DMS114 treated with DMSO at 0.1 percent for 48 hours (cell line): Measurements from ENCODE around the gene MGMT.

Experiments used
- DNase-seq: peaks from one replicate; lab custom pipeline; 2025; ENCODE audit not compliant: unreplicated experiment; lab: John Stamatoyannopoulos, UW

The MGMT gene

DNA sequence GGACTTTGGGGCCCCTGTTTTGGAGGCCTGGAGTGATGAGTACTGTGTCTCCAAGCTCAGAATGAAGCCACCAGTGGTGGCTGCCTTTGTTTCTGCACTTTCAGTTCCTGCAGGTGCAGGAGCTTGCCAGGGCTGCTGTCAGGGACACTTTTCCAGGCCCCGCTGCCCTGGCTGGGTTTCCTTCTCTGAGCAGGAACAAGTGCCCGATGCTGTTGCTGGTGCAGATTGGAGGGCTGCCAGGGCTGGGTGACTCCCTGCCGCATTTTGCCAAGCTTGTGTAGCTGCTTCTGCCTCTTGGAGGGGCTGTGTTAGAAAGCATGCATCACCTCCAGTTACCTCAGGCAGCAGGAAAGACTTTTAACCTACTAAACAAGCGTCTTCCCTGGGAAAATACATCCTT is 211.1 kb downstream of the MGMT start:
- no peak for DNase-seq

DNA sequence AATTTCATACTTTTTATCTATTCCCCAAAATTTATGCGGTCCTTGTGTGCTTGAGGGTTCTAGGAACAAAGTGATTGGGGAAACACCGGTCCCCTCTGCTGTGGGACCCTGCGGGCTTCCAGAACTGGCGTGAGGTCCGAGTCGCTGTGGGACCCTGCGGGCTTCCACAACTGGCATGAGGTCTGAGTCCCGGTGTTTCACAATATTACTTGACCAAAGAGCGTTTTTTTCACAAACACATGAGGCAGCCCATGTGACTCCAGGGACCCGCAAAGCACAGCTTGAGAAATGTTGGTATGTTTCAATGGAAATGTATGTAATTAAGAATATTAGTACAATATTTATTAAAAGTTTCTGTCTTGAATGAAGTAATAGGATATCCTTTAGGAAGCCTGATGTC is 212.2 kb downstream of the MGMT start:
- no peak for DNase-seq

GRCh38 chr10:129680661-129681344 is 213.8 kb downstream of the MGMT start:
- DNase-seq = no peak

DNA sequence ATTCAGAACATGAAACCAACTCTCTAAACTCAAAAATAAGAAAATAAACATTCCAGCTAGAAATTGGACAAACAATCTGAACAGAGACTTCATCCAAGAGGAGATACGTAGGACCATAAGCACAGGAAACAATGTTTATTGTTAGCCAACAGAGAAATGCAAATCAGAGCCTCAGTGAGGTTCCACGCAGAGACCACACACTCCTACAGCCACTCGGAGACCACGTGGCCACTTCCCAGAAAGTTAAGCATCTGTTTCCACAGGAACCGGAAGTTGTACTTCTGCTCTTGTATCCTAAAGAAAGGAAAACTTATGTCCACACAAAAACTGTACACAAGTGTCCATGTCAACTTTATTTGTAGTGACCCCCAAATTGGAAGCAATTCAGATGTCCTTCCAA is 214.8 kb downstream of the MGMT start:
- DNase-seq = no peak

GRCh38 chr10:129683519-129683918 is 216.5 kb downstream of the MGMT start:
- DNase-seq = no peak

DNA sequence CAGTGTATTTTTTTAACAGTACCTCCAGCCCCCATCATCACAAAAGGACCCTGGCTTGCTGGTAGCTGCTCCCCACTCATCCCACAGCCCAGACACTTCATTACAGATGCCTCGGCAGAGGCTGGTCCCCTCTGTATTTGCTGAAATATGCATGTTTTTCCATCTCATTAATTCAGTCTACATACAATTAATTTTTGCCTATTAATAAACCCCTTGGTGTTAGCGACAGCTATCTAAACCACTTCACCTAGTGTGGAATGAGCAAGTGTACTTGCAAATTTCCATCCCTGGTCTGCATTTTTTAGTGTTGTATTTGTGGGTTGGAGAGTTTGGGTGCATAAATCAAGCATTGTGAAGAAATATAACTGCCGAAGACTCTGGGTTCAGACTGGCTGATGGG is 216.9 kb downstream of the MGMT start:
- no peak for DNase-seq

- no peak for DNase-seq
These were observed 218.2 kb downstream of the MGMT start for GRCh38 chr10:129685271-129685670.

GRCh38 chr10:129689671-129690071 is 222.6 kb downstream of the MGMT start:
- DNase-seq = no peak

GRCh38 chr10:129690248-129691070 is 223.4 kb downstream of the MGMT start:
- DNase-seq = no peak

DNA sequence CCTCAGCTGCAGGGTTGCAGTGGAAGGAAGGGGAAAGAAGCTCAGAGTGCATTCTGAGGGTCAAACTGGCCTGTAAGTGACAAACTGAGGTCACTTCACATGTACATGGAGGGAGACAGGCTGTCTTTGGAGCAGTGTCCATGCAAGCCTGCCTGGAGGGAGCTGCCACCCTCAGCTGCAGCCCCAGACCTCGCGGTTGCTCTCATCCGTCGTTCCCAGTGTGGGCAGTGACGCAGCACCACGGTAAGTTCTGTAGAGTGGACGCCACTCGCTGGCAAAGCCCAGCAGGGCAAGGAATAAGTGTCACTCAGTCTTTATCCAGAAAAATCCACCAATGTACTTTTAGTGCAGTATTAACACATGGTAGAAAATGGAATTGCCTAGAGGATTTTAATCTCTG is 225.7 kb downstream of the MGMT start:
- no peak for DNase-seq

DNA sequence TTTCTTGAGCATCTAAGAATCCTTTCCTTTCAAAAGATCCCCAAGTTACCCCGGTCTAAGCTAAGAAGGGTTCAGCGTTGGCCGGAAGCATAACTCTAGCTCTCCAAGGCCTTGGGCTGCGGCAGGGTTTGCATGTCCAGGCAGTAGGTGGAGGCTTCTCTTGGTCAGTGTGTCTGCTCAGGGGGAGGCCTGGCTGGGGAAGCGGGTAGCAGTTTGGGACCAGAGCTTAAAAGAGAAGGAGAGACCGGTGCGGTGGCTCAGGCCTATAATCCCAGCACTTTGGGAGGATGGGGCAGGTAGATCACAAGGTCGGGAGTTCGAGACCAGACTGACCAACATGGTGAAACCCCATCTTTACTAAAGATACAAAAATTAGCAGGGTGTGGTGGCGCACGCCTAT is 226.3 kb downstream of the MGMT start:
- no peak for DNase-seq

DNA sequence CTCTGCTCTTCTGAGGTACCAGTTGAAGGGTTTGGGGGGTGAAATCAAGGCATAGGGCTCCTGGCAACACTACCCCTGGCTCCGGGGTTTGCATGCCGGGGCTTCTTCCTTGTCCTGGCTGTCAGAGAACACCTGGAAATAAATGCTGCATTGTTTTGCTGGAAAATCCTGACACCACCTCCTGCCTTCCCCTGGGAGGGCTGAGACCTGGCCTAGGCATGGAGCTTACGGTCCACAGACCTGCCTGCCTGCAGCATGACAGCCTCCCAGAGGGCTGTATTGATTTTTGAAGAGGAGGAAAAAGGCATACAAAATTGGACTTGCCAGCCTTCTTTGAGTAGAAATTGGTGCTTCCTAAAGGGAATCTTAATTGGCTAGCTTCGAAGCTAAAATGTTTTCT is 227.1 kb downstream of the MGMT start:
- DNase-seq = no peak

GRCh38 chr10:129694691-129695243 is 227.7 kb downstream of the MGMT start:
- DNase-seq = no peak

GRCh38 chr10:129695671-129696070 is 228.6 kb downstream of the MGMT start:
- DNase-seq = no peak

DNA sequence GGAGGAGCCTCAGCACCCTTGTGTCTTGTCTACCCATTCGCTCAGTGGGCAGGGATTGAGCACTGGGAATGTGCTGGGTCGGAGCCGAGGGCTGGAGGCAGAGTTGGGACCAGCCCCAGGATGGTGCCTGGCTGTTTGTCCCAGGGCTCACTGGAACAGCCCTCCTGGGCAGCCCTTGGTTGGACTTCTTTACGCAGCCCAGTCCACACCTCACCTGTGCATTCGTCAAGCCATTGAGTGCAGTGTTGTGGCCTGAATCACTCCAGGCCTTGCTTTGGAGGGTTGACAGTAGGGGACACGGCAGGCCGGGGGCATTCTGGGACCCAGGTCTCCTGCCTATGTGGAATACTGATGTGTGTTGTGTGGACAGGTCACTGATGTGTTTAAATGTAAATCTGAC is 229.6 kb downstream of the MGMT start:
- no peak for DNase-seq

DNA sequence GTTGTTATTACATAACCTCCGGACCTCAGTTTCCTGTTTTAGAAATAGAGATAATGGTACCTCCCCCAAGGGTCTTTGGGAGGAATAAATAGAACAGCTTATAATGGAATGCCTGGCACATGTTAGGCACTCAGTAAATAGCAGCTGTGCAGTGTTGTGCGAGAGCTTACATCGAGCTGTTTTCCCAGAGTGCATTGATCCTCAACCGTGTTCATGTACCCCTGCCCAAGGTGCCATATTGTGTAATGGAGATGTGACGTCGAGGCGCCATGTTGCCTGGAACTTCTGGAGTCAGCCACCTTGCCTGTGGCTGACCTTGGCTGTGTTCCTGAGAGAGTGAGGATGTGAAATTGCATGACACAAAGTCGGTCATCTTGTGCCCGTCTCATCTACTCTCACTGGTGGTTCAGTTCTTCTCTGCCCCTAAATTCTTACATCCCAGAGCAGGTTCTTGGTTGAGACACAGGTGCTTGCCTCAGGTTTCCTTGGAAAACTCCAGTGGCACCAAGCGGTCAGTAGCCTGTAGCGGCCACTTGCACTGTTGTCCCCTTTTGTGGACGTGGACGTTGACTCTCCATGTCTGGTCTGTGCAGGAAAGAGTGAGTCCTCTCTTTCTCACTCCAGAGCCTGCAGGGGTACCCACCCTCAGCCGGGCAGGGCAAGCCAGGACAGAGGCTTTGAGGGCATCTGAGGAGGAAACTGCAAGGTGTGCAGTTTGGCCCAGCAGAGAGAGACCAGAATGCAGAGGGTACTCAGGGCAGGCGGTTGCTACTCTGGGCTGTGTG is 230.6 kb downstream of the MGMT start:
- no peak for DNase-seq

GRCh38 chr10:129699722-129700340 is 232.8 kb downstream of the MGMT start:
- no peak for DNase-seq

- no peak for DNase-seq
These were observed 235.6 kb downstream of the MGMT start for GRCh38 chr10:129702605-129703004.

GRCh38 chr10:129703287-129704137 is 236.5 kb downstream of the MGMT start:
- DNase-seq = no peak

- DNase-seq = no peak
These were observed 237.2 kb downstream of the MGMT start for GRCh38 chr10:129704225-129704624.
